K562 (cell line): Measurements from ENCODE around the gene NTSR1. TPM values are rescaled to one million over a fixed set of nuclear protein-coding genes. Genes with fewer than 3 reads are reported as not detected.
A peak's percentile ranks its signal among the peaks of the same experiment; 100 is the strongest.

Experiments used
- ARNT ChIP-seq, 2 experiments: fragments of 450-650 bp; IDR thresholded peaks; 2 replicates each; pipeline ENCODE4 v1.6.1; 2016; ENCODE audit warnings: mild to moderate bottlenecking in 1 of 2
- BCOR ChIP-seq: fragments of 450-650 bp; IDR thresholded peaks from 2 replicates; pipeline ENCODE4 v1.6.1; 2016
- CBFA2T3 ChIP-seq: fragments of 450-650 bp; IDR thresholded peaks from 2 replicates; pipeline ENCODE4 v1.6.1; 2017
- CEBPG ChIP-seq, 3 experiments: fragments of 200-800 bp in 1 of 3; sonication (Bioruptor generic) in 1 of 3; sonication (generic) in 1 of 3; formaldehyde crosslinking in 1 of 3; IDR thresholded peaks in 2 of 3; conservative IDR thresholded peaks in 1 of 3; 2 replicates each; pipeline versions ENCODE4 v1.6.1 to v1.8.0; 2016 to 2022; ENCODE audit warnings: missing compliant biosample characterization in 2 of 3, missing genetic modification characterization in 2 of 3, mild to moderate bottlenecking in 1 of 3, missing genetic modification reagents in 1 of 3
- FIP1L1 ChIP-seq: fragments of 200-400 bp; formaldehyde crosslinking; IDR thresholded peaks from 2 replicates; pipeline ENCODE4 v1.6.1; 2018; ENCODE audit warnings: mild to moderate bottlenecking, low read depth, low read length; ENCODE audit not compliant: poor library complexity, severe bottlenecking
- GATA2 ChIP-seq: sonication (generic); formaldehyde crosslinking; IDR thresholded peaks from 2 replicates; pipeline ENCODE4 v1.4.0; 2020; ENCODE audit warnings: mild to moderate bottlenecking, missing genetic modification reagents
- HCFC1 ChIP-seq: IDR thresholded peaks from 2 replicates; pipeline ENCODE4 v1.6.1; 2012; ENCODE audit warnings: low read depth, low read length, improper control_type of control experiment
- SMAD3 ChIP-seq: fragments of 450-650 bp; formaldehyde crosslinking; conservative IDR thresholded peaks from 2 replicates; pipeline ENCODE4 v1.4.0; 2020; ENCODE audit warnings: mild to moderate bottlenecking
- ZNF146 ChIP-seq: IDR thresholded peaks from one replicate; pipeline ENCODE4 v1.6.1; 2018; ENCODE audit warnings: missing compliant biosample characterization; ENCODE audit not compliant: unreplicated experiment
- ZNF217 ChIP-seq: sonication (generic); formaldehyde crosslinking; IDR thresholded peaks from 2 replicates; pipeline ENCODE4 v1.8.0; 2022; ENCODE audit warnings: mild to moderate bottlenecking, missing genetic modification reagents
- ZNF76 ChIP-seq: fragments of 250-450 bp; sonication (Bioruptor Pico); IDR thresholded peaks from 2 replicates; pipeline ENCODE4 v1.4.0; 2020; ENCODE audit warnings: mild to moderate bottlenecking, moderate library complexity, borderline replicate concordance
- ZNF77 ChIP-seq: fragments of 250-450 bp; sonication (Bioruptor Pico); IDR thresholded peaks from 2 replicates; pipeline ENCODE4 v1.5.0; 2020
- polyA plus RNA-seq, 8 experiments: library from polyadenylated mRNA; depleted of rRNA in 4 of 8; stranded (reverse) in 5 of 8; unstranded in 3 of 8; fragments of >200 nt; fragmentation: Nextera tagmentation in 2 of 8; fragmentation: Illumina TruSeq in 1 of 8; extraction: Ambion mirVana in 2 of 8; extraction: Trizol in 1 of 8; gene quantifications; 2 replicates each; pipeline versions ENCODE4 v1.2.1 to v1.2.3, GENCODE V29; 2011 to 2014; ENCODE audit warnings: inconsistent platforms in 1 of 8, missing spikeins in 1 of 8
- total RNA-seq, 7 experiments: library from RNA; depleted of rRNA in 6 of 7; stranded (reverse); fragments of >200 nt in 6 of 7; fragmentation: Illumina TruSeq in 2 of 7; extraction: Trizol in 2 of 7; gene quantifications; 2 replicates each; pipeline versions ENCODE4 v1.2.1 to v1.2.3, GENCODE V29; 2011 to 2021; ENCODE audit warnings: low replicate concordance in 1 of 7
- TF ChIP-seq, protein P1 (sequence below), 2 experiments: fragments of 450-650 bp; conservative IDR thresholded peaks; 2 replicates each; pipeline ENCODE4 v1.6.1; 2017; ENCODE audit warnings: mild to moderate bottlenecking in 2 of 2, moderate library complexity in 2 of 2
- TF ChIP-seq, protein P2 (sequence below), 2 experiments: IDR thresholded peaks; 2 replicates each; pipeline ENCODE4 v1.6.1; 2011; ENCODE audit warnings: borderline replicate concordance in 1 of 2, control low read depth in 1 of 2, low read depth in 1 of 2, low read length in 1 of 2, mild to moderate bottlenecking in 1 of 2, mixed read lengths in 1 of 2, moderate library complexity in 1 of 2; ENCODE audit not compliant: insufficient read depth in 1 of 2, insufficient read length in 1 of 2, poor library complexity in 1 of 2, severe bottlenecking in 1 of 2; ENCODE audit errors: extremely low read depth in 1 of 2
- TF ChIP-seq, protein P3 (sequence below): fragments of 450-650 bp; IDR thresholded peaks from 2 replicates; pipeline ENCODE4 v1.6.1; 2017; ENCODE audit warnings: antibody characterized with exemption
- TF ChIP-seq, protein P4 (sequence below): fragments of 250-450 bp; sonication (Bioruptor Pico); IDR thresholded peaks from 2 replicates; pipeline ENCODE4 v1.5.0; 2020; ENCODE audit warnings: mild to moderate bottlenecking, borderline replicate concordance

The NTSR1 gene
- total and polyA plus RNA-seq, 9 of the 15 experiments (the other 6 are each of a cell fraction or from before 2014, with no cell fraction given), result 0.04 to 0.40 (median 0.13) TPM; not detected in 3

DNA sequence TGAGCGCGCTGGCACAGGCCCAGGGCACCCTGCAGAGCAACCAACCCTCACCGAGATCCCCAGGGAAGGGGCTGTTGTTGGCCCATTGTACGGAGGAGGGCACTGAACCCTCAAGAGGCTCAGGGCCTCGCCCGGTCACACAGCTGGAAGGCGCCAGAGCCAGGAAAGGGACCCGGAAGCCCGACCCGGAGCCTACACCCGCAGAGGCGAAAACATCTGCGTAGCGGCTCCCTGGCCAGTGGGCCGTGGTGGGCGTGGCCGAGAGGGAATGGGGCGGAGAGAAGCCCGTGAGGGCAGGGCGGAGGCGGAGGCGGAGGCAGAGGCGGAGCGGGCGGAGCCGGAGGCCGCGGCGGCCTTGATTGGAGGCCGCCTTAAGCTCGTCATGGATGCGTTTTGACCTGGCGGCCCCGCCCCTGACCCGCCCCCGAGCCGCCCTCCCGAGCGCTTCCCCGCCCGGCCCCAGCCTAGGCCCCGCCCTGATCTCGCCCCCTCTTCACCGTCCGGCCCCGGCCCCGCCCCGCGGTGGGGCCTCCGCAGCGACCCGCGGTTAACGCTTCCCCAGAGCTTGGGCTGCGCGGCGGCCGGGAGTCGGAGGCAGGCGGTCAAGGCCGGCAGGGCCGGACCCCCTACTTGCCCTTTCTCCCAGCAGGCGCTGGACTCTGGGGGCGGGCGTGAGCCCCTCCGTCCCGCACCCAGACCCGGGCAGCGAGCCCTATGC, 85.5 kb downstream of the NTSR1 start (continued):
- TF ChIP-seq SMAD3 (CRISPR knock-in tag) (no peak), ZNF217 (CRISPR knock-in tag) (no peak), ZNF77 (CRISPR knock-in tag) (no peak), GATA2 (no peak), BCOR (no peak), CBFA2T3 (peak; percentile 18; the same call in 1 of the 2 replicates), ARNT (IDR thresholded peaks at IDR 0.05) (no peak), HCFC1 (no peak), ZNF76 (no peak), ZNF146 (CRISPR knock-in tag) (no peak), FIP1L1 (no peak), CEBPG (CRISPR knock-in tag; IDR thresholded peaks at IDR 0.05) (no peak), CEBPG (tag; conservative IDR thresholded peaks at IDR 0.05 in 1 of 2, IDR thresholded peaks at IDR 0.05 in 1 of 2) (no peak)
- TF ChIP-seq, protein P1, sequence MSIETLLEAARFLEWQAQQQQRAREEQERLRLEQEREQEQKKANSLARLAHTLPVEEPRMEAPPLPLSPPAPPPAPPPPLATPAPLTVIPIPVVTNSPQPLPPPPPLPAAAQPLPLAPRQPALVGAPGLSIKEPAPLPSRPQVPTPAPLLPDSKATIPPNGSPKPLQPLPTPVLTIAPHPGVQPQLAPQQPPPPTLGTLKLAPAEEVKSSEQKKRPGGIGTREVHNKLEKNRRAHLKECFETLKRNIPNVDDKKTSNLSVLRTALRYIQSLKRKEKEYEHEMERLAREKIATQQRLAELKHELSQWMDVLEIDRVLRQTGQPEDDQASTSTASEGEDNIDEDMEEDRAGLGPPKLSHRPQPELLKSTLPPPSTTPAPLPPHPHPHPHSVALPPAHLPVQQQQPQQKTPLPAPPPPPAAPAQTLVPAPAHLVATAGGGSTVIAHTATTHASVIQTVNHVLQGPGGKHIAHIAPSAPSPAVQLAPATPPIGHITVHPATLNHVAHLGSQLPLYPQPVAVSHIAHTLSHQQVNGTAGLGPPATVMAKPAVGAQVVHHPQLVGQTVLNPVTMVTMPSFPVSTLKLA (conservative IDR thresholded peaks at IDR 0.05), result no peak
- TF ChIP-seq, protein P2, sequence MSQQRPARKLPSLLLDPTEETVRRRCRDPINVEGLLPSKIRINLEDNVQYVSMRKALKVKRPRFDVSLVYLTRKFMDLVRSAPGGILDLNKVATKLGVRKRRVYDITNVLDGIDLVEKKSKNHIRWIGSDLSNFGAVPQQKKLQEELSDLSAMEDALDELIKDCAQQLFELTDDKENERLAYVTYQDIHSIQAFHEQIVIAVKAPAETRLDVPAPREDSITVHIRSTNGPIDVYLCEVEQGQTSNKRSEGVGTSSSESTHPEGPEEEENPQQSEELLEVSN (IDR thresholded peaks at IDR 0.05; ENCODE audit: borderline replicate concordance in 1 of 2, extremely low read depth in 1 of 2, insufficient read depth in 1 of 2, insufficient read length in 1 of 2, low read depth in 1 of 2, low read length in 1 of 2, poor library complexity in 1 of 2, severe bottlenecking in 1 of 2), result peak in 1 of 2 experiments; percentile 79
- TF ChIP-seq, protein P3, sequence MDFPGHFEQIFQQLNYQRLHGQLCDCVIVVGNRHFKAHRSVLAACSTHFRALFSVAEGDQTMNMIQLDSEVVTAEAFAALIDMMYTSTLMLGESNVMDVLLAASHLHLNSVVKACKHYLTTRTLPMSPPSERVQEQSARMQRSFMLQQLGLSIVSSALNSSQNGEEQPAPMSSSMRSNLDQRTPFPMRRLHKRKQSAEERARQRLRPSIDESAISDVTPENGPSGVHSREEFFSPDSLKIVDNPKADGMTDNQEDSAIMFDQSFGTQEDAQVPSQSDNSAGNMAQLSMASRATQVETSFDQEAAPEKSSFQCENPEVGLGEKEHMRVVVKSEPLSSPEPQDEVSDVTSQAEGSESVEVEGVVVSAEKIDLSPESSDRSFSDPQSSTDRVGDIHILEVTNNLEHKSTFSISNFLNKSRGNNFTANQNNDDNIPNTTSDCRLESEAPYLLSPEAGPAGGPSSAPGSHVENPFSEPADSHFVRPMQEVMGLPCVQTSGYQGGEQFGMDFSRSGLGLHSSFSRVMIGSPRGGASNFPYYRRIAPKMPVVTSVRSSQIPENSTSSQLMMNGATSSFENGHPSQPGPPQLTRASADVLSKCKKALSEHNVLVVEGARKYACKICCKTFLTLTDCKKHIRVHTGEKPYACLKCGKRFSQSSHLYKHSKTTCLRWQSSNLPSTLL, result no peak
- TF ChIP-seq, protein P4, sequence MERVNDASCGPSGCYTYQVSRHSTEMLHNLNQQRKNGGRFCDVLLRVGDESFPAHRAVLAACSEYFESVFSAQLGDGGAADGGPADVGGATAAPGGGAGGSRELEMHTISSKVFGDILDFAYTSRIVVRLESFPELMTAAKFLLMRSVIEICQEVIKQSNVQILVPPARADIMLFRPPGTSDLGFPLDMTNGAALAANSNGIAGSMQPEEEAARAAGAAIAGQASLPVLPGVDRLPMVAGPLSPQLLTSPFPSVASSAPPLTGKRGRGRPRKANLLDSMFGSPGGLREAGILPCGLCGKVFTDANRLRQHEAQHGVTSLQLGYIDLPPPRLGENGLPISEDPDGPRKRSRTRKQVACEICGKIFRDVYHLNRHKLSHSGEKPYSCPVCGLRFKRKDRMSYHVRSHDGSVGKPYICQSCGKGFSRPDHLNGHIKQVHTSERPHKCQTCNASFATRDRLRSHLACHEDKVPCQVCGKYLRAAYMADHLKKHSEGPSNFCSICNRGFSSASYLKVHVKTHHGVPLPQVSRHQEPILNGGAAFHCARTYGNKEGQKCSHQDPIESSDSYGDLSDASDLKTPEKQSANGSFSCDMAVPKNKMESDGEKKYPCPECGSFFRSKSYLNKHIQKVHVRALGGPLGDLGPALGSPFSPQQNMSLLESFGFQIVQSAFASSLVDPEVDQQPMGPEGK (CRISPR knock-in tag), result no peak
